NCI-H510A (cell line): ENCODE measurements around the gene FAM222B.
"Not testable (repeated sequence)": the region's sequence is repeated elsewhere in the genome, so short reads cannot be mapped to it uniquely, and the experiment has no call there.

Experiments used
- DNase-seq: peaks from one replicate; lab custom pipeline; 2025; lab: John Stamatoyannopoulos, UW

The FAM222B gene

DNA sequence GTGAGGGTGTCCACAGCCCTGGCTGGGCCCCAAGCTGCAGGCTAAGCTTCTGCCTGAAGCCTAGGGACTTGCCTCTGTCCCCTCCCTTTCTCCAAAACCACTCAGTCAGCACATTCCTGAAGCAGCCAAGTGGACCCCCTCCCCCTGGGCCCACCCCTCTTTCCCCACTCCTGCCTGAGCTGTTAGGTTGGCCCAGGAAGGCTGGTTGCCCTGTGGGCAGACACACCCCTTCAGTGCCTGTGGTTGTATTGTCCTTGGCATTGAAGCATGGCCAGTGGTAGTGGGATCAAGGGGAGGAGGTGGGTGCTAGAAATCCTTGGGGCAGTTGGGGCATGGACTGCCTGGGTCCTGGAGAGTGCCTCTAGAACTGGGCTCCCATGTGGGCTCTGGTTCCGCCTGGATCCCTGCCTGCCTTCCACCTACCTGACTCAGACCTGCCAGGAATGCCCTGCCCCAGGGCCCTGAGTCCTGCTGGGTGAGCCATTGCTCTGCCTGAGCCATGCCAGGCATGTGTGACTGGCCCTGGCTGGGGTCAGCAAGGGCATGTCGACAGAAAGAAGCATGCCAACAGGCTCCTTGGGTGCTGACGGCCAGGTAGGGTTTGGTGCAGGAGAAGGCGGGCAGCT lies 96.7 kb downstream of the FAM222B start:
- no peak for DNase-seq

- DNase-seq = peak; percentile 66
Measured at GRCh38 chr17:28744972-28745785, 97.4 kb downstream of the FAM222B start.

- no peak for DNase-seq
Measured at GRCh38 chr17:28744104-28744971, 98.3 kb downstream of the FAM222B start.

DNA sequence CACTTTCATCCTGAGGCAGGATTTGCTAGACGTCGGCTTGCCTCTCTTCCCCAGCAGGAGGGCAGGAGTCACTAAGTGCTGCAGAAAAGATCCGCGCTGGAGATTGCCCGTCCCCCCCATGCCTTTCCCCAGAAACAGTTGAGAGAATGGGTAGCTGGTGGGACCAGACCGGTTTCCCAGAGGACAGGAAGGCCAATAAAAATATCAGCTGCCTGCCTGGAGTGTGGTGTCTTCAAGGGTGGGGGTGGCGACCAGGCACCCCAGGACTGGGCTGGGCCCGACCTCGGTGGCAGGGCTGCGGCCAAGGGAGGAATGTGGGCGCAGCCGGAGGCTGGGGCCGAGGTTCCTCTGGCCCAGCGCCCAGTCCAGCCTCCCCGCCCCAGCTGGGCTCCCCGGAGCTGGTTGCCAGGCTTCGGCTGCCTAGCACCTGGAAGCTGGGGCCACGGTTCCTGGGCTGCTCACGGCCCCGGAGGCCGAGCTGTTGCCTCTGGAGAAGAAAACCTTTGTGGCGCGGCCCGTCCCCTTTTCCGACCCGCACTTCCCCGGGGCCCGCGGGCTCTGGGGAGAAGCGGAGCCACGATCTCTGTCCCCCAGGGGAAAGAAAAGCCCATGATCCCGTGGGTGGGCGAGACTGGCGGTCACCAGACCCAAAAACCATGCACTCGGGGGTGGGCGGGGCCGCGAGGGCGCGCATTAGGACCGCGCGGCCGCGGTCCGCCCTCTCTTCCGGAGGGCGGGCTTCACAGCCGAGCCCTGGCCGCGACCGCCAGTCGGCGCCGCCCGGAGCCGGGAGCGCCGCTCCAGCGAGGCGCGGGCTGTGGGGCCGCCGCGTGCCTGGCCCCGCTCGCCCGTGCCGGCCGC lies 99.1 kb downstream of the FAM222B start, which contains the start of gene TRAF4:
TSS of gene TRAF4 (plus strand) at position 769 of the 861 bp plus-strand sequence. CDS start 102 bp downstream, outside the sequence.
- DNase-seq = peak; percentile 96

- no peak for DNase-seq
Measured at GRCh38 chr17:28741358-28742349, 100.9 kb downstream of the FAM222B start.

GRCh38 chr17:28740406-28741357 lies 101.9 kb downstream of the FAM222B start:
- DNase-seq = no peak

GRCh38 chr17:28738680-28739384 lies 103.8 kb downstream of the FAM222B start:
- no peak for DNase-seq

GRCh38 chr17:28737770-28738679 lies 104.6 kb downstream of the FAM222B start:
- no peak for DNase-seq

GRCh38 chr17:28737316-28737715 lies 105.3 kb downstream of the FAM222B start:
- DNase-seq = no peak

DNA sequence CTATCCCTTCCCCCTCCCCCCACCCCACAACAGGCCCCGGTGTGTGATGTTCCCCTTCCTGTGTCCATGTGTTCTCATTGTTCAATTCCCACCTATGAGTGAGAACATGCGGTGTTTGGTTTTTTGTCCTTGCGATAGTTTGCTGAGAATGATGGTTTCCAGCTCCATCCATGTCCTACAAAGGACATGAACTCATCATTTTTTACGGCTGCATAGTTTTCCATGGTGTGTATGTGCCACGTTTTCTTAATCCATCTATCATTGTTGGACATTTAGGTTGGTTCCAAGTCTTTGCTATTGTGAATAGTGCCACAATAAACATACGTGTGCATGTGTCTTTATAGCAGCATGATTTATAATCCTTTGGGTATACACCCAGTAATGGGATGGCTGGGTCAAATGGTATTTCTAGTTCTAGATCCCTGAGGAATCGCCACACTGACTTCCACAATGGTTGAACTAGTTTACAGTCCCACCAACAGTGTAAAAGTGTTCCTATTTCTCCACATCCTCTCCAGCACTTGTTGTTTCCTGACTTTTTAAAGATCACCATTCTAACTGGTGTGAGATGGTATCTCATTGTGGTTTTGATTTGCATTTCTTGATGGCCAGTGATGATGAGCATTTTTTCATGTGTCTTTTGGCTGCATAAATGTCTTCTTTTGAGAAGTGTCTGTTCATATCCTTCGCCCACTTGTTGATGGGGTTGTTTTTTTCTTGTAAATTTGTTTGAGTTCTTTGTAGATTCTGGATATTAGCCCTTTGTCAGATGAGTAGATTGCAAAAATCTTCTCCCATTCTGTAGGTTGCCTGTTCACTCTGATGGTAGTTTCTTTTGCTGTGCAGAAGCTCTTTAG lies 106.4 kb downstream of the FAM222B start:
- DNase-seq = not testable (repeated sequence)

- DNase-seq = no peak
Measured at GRCh38 chr17:28735242-28735722, 107.3 kb downstream of the FAM222B start.

DNA sequence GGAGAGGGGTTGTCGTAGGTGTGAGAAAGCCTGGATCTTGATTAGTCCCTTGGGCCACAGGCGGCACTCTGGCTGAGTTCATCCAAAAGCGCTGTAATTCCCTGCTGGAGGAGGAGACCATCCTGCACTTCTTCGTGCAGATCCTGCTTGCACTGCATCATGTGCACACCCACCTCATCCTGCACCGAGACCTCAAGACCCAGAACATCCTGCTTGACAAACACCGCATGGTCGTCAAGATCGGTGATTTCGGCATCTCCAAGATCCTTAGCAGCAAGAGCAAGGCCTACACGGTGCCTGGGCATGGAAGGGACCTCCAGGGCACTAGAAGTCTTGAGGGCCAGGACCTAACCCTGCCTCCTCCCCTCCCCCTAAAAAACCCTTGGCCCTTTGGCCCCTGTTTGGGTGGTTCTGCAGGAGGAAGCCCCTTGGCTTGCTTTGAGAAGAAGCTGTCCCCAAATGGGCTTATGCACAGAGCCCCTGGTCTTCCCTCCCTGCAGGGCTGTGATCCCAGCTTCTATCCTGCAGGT lies 107.8 kb downstream of the FAM222B start:
- no peak for DNase-seq

GRCh38 chr17:28733346-28733745 lies 109.2 kb downstream of the FAM222B start:
- DNase-seq = no peak

GRCh38 chr17:28729950-28730330 lies 112.7 kb downstream of the FAM222B start:
- no peak for DNase-seq

- peak; percentile 88 for DNase-seq
Measured at GRCh38 chr17:28728364-28729200, 114.0 kb downstream of the FAM222B start, which contains the start of gene NEK8. Gene NEK8 (plus strand): TSS chr17:28728788. CDS start chr17:28728814, 26 bp downstream.
